Vagina (tissue), 2 donors: ENCODE data around the gene ITPK1. TPM values are rescaled to one million over a fixed set of nuclear protein-coding genes. Genes with fewer than 3 reads are reported as not detected.

ENCODE experiments used
- DNase-seq, 2 donors: peaks; one replicate each; pipeline ENCODE4 v3.0.0-alpha.2; 2017; ENCODE audit errors: extremely low spot score in 2 of 2
- H3K27ac ChIP-seq: fragments of 200-600 bp; sonication (generic); one replicate; pipeline ENCODE4 v1.5.1; 2019
- H3K27me3 ChIP-seq: fragments of 200-600 bp; sonication (generic); one replicate; pipeline ENCODE4 v1.5.1; 2019
- H3K36me3 ChIP-seq, 2 donors: fragments of 200-600 bp; sonication (generic); one replicate each; pipeline ENCODE4 v1.5.1; 2017 to 2019
- H3K4me1 ChIP-seq: fragments of 200-600 bp; sonication (generic); one replicate; pipeline ENCODE4 v1.5.1; 2019
- H3K4me3 ChIP-seq, 2 donors: fragments of 200-600 bp; sonication (generic); 1 replicate in 1 of 2; 2 replicates in 1 of 2; pipeline ENCODE4 v1.5.1; 2016 to 2019
- H3K9me3 ChIP-seq: fragments of 200-600 bp; sonication (generic); one replicate; pipeline ENCODE4 v1.5.1; 2019
- CTCF ChIP-seq, 3 experiments: fragments of 450-650 bp in 2 of 3; fragments of 200-600 bp in 1 of 3; sonication (generic) in 1 of 3; IDR thresholded peaks; one replicate each; pipeline ENCODE4 v1.5.1; 2017 to 2019; ENCODE audit warnings: antibody characterized with exemption in 3 of 3, mild to moderate bottlenecking in 2 of 3, moderate library complexity in 2 of 3
- POLR2A ChIP-seq, 2 donors: fragments of 450-650 bp; IDR thresholded peaks; one replicate each; pipeline ENCODE4 v1.6.1; 2017; ENCODE audit warnings: antibody characterized with exemption in 2 of 2, mild to moderate bottlenecking in 2 of 2, moderate library complexity in 2 of 2
- POLR2AphosphoS5 ChIP-seq, 2 donors: sonication (generic); formaldehyde crosslinking; IDR thresholded peaks; one replicate each; pipeline ENCODE4 v1.9.0; 2017; ENCODE audit warnings: antibody characterized with exemption in 2 of 2, mild to moderate bottlenecking in 2 of 2, low read depth in 1 of 2; ENCODE audit not compliant: insufficient read depth in 1 of 2
- intact Hi-C: fragments of 100-400 bp; cut with DNase I; formaldehyde crosslinking; loops from one replicate; pipeline ENCODE4 v1.15.1; 2023
- total RNA-seq: library from RNA; depleted of rRNA; stranded (reverse); fragments of >200 nt; gene quantifications from one replicate; pipeline ENCODE4 v1.2.3, GENCODE V29; 2016

Gene ITPK1
- total RNA-seq, 1 donor from 2014 or later: 49.6 TPM

GRCh38 chr14:92903359-92903758 lies 212.4 kb downstream of the ITPK1 start:
- H3K27me3 ChIP-seq: no peaks in the 10 kb centered on the region
- intact Hi-C loops: no loop called here
- H3K4me1 ChIP-seq: no peaks in the 10 kb centered on the region
- no peak for DNase-seq
- H3K27ac ChIP-seq: no peak overlapping the region
- H3K9me3 ChIP-seq: no peaks in the 10 kb centered on the region
- TF ChIP-seq POLR2AphosphoS5 (IDR thresholded peaks at IDR 0.05; ENCODE audit: insufficient read depth in 1 of 2, low read depth in 1 of 2) (no peak), POLR2A (IDR thresholded peaks at IDR 0.05) (no peak), CTCF (IDR thresholded peaks at IDR 0.05) (no peak)
- H3K4me3 ChIP-seq: no peak overlapping the region
- no peaks in the 10 kb centered on the region for H3K36me3 ChIP-seq

GRCh38 chr14:92902726-92903125 lies 213.0 kb downstream of the ITPK1 start:
- no peaks in the 10 kb centered on the region for H3K27me3 ChIP-seq
- TF ChIP-seq POLR2A (IDR thresholded peaks at IDR 0.05) (no peak), POLR2AphosphoS5 (IDR thresholded peaks at IDR 0.05; ENCODE audit: insufficient read depth in 1 of 2, low read depth in 1 of 2) (no peak), CTCF (IDR thresholded peaks at IDR 0.05) (no peak)
- no peak for DNase-seq

GRCh38 chr14:92902191-92902590 lies 213.5 kb downstream of the ITPK1 start:
- no peaks in the 10 kb centered on the region for H3K27me3 ChIP-seq

More at GRCh38 chr14:92902726-92903125, 213.0 kb downstream of the ITPK1 start:
- H3K36me3 ChIP-seq: no peaks in the 10 kb centered on the region
- H3K4me1 ChIP-seq: no peaks in the 10 kb centered on the region
- H3K4me3 ChIP-seq: no peak overlapping the region
- H3K27ac ChIP-seq: no peak overlapping the region
- H3K9me3 ChIP-seq: no peaks in the 10 kb centered on the region
- intact Hi-C loops: no loop called here

GRCh38 chr14:92900660-92901059 lies 215.1 kb downstream of the ITPK1 start:
- Histone ChIP-seq H3K9me3 (no peaks in the 10 kb centered on the region), H3K4me3 (no peak overlapping the region), H3K27ac (no peak overlapping the region), H3K36me3 (no peaks in the 10 kb centered on the region), H3K4me1 (no peaks in the 10 kb centered on the region), H3K27me3 (no peaks in the 10 kb centered on the region)
- DNase-seq: no peak
- TF ChIP-seq POLR2AphosphoS5 (IDR thresholded peaks at IDR 0.05; ENCODE audit: insufficient read depth in 1 of 2, low read depth in 1 of 2) (no peak), POLR2A (IDR thresholded peaks at IDR 0.05) (no peak), CTCF (IDR thresholded peaks at IDR 0.05) (no peak)
- intact Hi-C loops: no loop called here

More at GRCh38 chr14:92902191-92902590, 213.5 kb downstream of the ITPK1 start:
- TF ChIP-seq POLR2A (IDR thresholded peaks at IDR 0.05): no peak
- Histone ChIP-seq H3K9me3 (no peaks in the 10 kb centered on the region), H3K4me1 (no peaks in the 10 kb centered on the region), H3K27ac (no peak overlapping the region), H3K4me3 (no peak overlapping the region), H3K36me3 (no peaks in the 10 kb centered on the region)
- no peak for DNase-seq
- intact Hi-C loops: no loop called here

- no peaks in the 10 kb centered on the region for H3K27me3 ChIP-seq
Measured at GRCh38 chr14:92898566-92899131, 217.1 kb downstream of the ITPK1 start.

More at GRCh38 chr14:92898566-92899131, 217.1 kb downstream of the ITPK1 start:
- intact Hi-C loops: no loop called here
- DNase-seq: no peak
- TF ChIP-seq CTCF (IDR thresholded peaks at IDR 0.05): no peak
- TF ChIP-seq POLR2A (IDR thresholded peaks at IDR 0.05): no peak
- TF ChIP-seq POLR2AphosphoS5 (IDR thresholded peaks at IDR 0.05; ENCODE audit: insufficient read depth in 1 of 2, low read depth in 1 of 2): no peak
- H3K4me1 ChIP-seq: no peaks in the 10 kb centered on the region
- H3K27ac ChIP-seq: no peak overlapping the region
- H3K36me3 ChIP-seq: no peaks in the 10 kb centered on the region
- H3K9me3 ChIP-seq: no peaks in the 10 kb centered on the region
- H3K4me3 ChIP-seq: no peak overlapping the region
